Thoracic aorta (tissue), 2 donors: ENCODE data around the gene IP6K3. TPM values are rescaled to one million over a fixed set of nuclear protein-coding genes. Genes with fewer than 3 reads are reported as not detected.

Source experiments
- ATAC-seq: fragments of 150-250 bp; one replicate; pipeline ENCODE4 v1.8.0; 2017; ENCODE audit warnings: low read depth; ENCODE audit not compliant: insufficient number of reproducible peaks, low FRiP score
- DNase-seq: peaks from one replicate; pipeline ENCODE4 v3.0.0-alpha.2; 2020; ENCODE audit warnings: low spot score
- H3K27ac ChIP-seq, 2 donors: fragments of 200-600 bp; sonication (generic); 1 replicate in 1 of 2; 2 replicates in 1 of 2; pipeline ENCODE4 v1.5.1; 2016; ENCODE audit warnings: mild to moderate bottlenecking in 2 of 2, moderate library complexity in 2 of 2
- H3K27me3 ChIP-seq: fragments of 200-600 bp; sonication (generic); replicated peaks from 2 replicates; pipeline ENCODE4 v1.6.0; 2016; ENCODE audit warnings: mild to moderate bottlenecking; ENCODE audit not compliant: insufficient read depth
- H3K36me3 ChIP-seq: fragments of 200-600 bp; sonication (generic); one replicate; pipeline ENCODE4 v1.5.1; 2016
- H3K4me1 ChIP-seq, 2 donors: fragments of 200-600 bp; sonication (generic); 1 replicate in 1 of 2; 2 replicates in 1 of 2; pipeline versions ENCODE4 v1.5.1 to v1.6.0; 2016; ENCODE audit warnings: low read depth in 2 of 2, mild to moderate bottlenecking in 1 of 2; ENCODE audit not compliant: control insufficient read depth in 1 of 2
- H3K4me3 ChIP-seq: fragments of 200-600 bp; sonication (generic); 2 replicates; pipeline ENCODE4 v1.5.1; 2016; ENCODE audit warnings: mild to moderate bottlenecking
- H3K9me3 ChIP-seq: fragments of 200-600 bp; sonication (generic); 2 replicates; pipeline ENCODE4 v1.5.1; 2016
- CTCF ChIP-seq: fragments of 200-600 bp; sonication (generic); IDR thresholded peaks from one replicate; pipeline ENCODE4 v1.5.1; 2019; ENCODE audit warnings: antibody characterized with exemption
- total RNA-seq, 2 donors: library from RNA; depleted of rRNA; stranded (reverse); fragments of >200 nt; gene quantifications; one replicate each; pipeline versions ENCODE4 v1.1.0 to v1.2.3, GENCODE V29; 2016

The IP6K3 gene
- total RNA-seq, 2 donors from 2014 or later: 0.27 to 0.56 TPM

GRCh38 chr6:33781131-33781975 lies 34.6 kb upstream of the IP6K3 start:
- Histone ChIP-seq H3K27me3 (no peaks in the 10 kb centered on the region), H3K9me3 (no peaks in the 10 kb centered on the region), H3K4me3 (no peak overlapping the region), H3K4me1 (peaks cover 12 to 24% of the 10 kb centered on the region in 2 donors), H3K27ac (no peak overlapping the region), H3K36me3 (peaks cover 65% of the 10 kb centered on the region)
- no peak for ATAC-seq
- no peak for DNase-seq
- no peak for TF ChIP-seq CTCF

- no peak for DNase-seq
- ATAC-seq: no peak
- no peak for TF ChIP-seq CTCF
- H3K4me1 ChIP-seq: peaks cover 5 to 10% of the 10 kb centered on the region in 2 donors
- H3K9me3 ChIP-seq: no peaks in the 10 kb centered on the region
- H3K36me3 ChIP-seq: peaks cover 80% of the 10 kb centered on the region
- H3K27ac ChIP-seq: no peak overlapping the region
- H3K4me3 ChIP-seq: no peak overlapping the region
- H3K27me3 ChIP-seq: no peaks in the 10 kb centered on the region
These were observed 33.2 kb upstream of the IP6K3 start for GRCh38 chr6:33779895-33780294.

GRCh38 chr6:33779290-33779689 lies 32.6 kb upstream of the IP6K3 start:
- no peak for ATAC-seq
- Histone ChIP-seq H3K9me3 (no peaks in the 10 kb centered on the region), H3K4me1 (peaks cover 5 to 9% of the 10 kb centered on the region in 2 donors), H3K27ac (no peak overlapping the region), H3K27me3 (no peaks in the 10 kb centered on the region), H3K4me3 (no peak overlapping the region), H3K36me3 (peaks cover 81% of the 10 kb centered on the region)
- no peak for DNase-seq
- no peak for TF ChIP-seq CTCF

GRCh38 chr6:33778444-33779121 lies 31.9 kb upstream of the IP6K3 start:
- H3K4me3 ChIP-seq: no peak overlapping the region
- DNase-seq (no peak), ATAC-seq (no peak)
- peaks cover 82% of the 10 kb centered on the region for H3K36me3 ChIP-seq
- TF ChIP-seq CTCF: no peak
- no peak overlapping the region for H3K27ac ChIP-seq
- peaks cover 5 to 9% of the 10 kb centered on the region in 2 donors for H3K4me1 ChIP-seq
- H3K27me3 ChIP-seq: no peaks in the 10 kb centered on the region
- no peaks in the 10 kb centered on the region for H3K9me3 ChIP-seq
